ENCODE data around the gene NEK3. TPM values are rescaled to one million over a fixed set of nuclear protein-coding genes. Genes with fewer than 3 reads are reported as not detected.

The NEK3 gene
- total and polyA plus RNA-seq, 12 donors, result 4.5 to 37.9 (median 6.1) TPM

DNA sequence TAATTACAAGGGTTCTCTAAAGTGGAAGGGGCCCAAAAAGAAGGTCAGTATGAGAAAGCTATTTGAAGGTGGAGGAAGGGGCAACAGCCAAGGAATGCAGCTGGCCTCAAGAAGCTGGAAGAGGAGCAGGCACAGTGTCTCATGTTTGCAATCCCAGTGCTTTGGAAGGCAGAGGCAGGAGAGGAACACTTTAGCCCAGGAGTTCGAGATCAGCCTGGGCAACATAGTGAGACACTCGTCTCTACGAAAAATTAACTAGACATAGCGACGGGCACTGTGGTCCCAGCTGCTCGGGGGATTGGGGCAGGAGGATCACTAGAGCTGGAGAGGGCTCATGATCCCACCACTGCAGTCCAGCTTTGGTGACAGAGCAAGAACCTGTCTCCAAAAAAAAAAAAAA, 656 bp upstream of the NEK3 start:
- Histone ChIP-seq H3K27me3 (no peaks in the 10 kb centered on the region), H3K4me1 (peaks cover 3 to 63% (median 20%) of the 10 kb centered on the region in 9 donors), H3K36me3 (peaks cover 0 to 11% (median 0%) of the 10 kb centered on the region in 9 donors), H3K4me3 (peak overlapping the region in 8 of 10 donors; percentile 67 to 97 (median 92)), H3K9me3 (no peaks in the 10 kb centered on the region), H3K27ac (peak overlapping the region in 8 of 10 donors; percentile 88 to 97 (median 94))
- intact Hi-C loops (cut with DNase I), result no loop called here
- ATAC-seq (no peak), DNase-seq (no peak)
- WGBS, 2 donors, result 97 to 98% methylated on average over 6 of the region's 6 CpGs
- TF ChIP-seq, protein P1, sequence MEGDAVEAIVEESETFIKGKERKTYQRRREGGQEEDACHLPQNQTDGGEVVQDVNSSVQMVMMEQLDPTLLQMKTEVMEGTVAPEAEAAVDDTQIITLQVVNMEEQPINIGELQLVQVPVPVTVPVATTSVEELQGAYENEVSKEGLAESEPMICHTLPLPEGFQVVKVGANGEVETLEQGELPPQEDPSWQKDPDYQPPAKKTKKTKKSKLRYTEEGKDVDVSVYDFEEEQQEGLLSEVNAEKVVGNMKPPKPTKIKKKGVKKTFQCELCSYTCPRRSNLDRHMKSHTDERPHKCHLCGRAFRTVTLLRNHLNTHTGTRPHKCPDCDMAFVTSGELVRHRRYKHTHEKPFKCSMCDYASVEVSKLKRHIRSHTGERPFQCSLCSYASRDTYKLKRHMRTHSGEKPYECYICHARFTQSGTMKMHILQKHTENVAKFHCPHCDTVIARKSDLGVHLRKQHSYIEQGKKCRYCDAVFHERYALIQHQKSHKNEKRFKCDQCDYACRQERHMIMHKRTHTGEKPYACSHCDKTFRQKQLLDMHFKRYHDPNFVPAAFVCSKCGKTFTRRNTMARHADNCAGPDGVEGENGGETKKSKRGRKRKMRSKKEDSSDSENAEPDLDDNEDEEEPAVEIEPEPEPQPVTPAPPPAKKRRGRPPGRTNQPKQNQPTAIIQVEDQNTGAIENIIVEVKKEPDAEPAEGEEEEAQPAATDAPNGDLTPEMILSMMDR (IDR thresholded peaks at IDR 0.05), result no peak

DNA sequence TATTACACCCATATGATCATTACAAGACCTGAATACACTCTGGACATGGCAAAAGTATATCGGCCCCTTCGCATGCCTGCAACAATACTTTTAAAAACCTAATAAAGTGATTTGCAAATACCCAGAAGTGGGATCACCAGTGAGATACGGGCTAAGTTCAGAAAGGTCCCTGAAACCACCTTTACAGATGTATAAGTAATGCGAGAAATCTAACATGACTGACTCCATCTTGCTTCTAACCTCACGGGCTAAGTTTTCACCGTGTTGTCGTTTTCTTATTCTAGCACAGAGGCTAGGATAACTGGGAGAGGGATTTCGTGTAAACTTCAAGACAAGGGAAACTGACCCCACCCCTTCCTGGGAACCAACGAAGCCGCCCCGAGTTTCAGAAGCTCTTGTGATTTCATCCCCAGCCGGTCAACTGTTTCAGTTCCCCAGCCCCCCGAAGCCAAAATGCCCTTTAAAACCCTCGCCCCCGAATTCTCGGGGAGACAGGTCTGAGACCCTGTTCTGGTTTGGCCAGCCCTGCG, 703 bp downstream of the NEK3 start:
- DNase-seq, result peak; percentile 32 to 40
- no peaks in the 10 kb centered on the region for H3K27me3 ChIP-seq
- peaks cover 3 to 61% (median 20%) of the 10 kb centered on the region in 9 donors for H3K4me1 ChIP-seq
- peak overlapping the region; percentile 67 to 100 (median 96) for H3K4me3 ChIP-seq
- 12% methylated on average over 17 of the region's 17 CpGs for WGBS, 2 donors
- TF ChIP-seq, protein P1 (IDR thresholded peaks at IDR 0.05), result no peak
- intact Hi-C loops (cut with DNase I), result loop anchor here in 3 of 10 donors (2.0 to 10.0 kb wide), 3 partner anchors 36 to 296 kb away; partner anchors contain the start of genes CKAP2 (in 1 of the 3) and VPS36 (in 1 of the 3)
- no peaks in the 10 kb centered on the region for H3K9me3 ChIP-seq
- peaks cover 0 to 13% (median 0%) of the 10 kb centered on the region in 9 donors for H3K36me3 ChIP-seq
- peak overlapping the region; percentile 88 to 97 (median 94) for H3K27ac ChIP-seq
- ATAC-seq, result peak; percentile 39 to 63 (median 50)

- Histone ChIP-seq H3K4me3 (no peak overlapping the region), H3K27ac (no peak overlapping the region), H3K4me1 (peaks cover under 1 to 42% (median 14%) of the 10 kb centered on the region in 9 donors), H3K27me3 (no peaks in the 10 kb centered on the region), H3K9me3 (no peaks in the 10 kb centered on the region), H3K36me3 (peaks cover 0 to 22% (median 0%) of the 10 kb centered on the region in 9 donors)
- intact Hi-C loops (cut with DNase I), result loop anchor here in 2 of 10 donors (5.0 to 10.0 kb wide), 2 partner anchors 41 to 298 kb away; partner anchors contain the start of genes CKAP2 (in 1 of the 2) and VPS36 (in 1 of the 2)
- no peak for ATAC-seq
- TF ChIP-seq, protein P1 (IDR thresholded peaks at IDR 0.05), result no peak
- DNase-seq, result no peak
- 36 to 52% methylated on average over 1 of the region's 1 CpG for WGBS, 2 donors
These were observed 2.6 kb downstream of the NEK3 start for GRCh38 chr13:52156724-52157261.

DNA sequence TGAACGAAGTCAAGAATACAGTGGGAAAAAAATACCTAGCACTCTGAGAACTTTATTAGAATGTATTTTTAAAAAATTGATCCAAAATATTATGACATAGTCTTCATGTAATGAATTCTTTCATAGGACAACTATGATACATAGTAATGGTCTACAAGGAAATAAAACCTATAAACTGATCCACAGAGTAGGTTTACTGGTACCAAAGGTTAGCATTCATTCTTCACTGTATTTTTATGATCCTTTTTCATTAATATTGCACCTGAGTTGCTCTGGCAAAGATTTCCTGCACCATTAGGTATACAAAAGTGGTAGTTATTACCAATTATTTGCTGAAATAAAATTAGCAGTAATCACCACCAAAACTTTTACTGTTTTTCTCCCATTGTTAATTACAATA, 4.2 kb downstream of the NEK3 start:
- TF ChIP-seq, protein P1 (IDR thresholded peaks at IDR 0.05), result no peak
- H3K4me3 ChIP-seq, result no peak overlapping the region
- no peak for ATAC-seq
- H3K4me1 ChIP-seq, result peaks cover 0 to 28% (median 14%) of the 10 kb centered on the region in 9 donors
- no peak for DNase-seq
- intact Hi-C loops (cut with DNase I), result loop anchor here in 2 of 10 donors (5.0 to 10.0 kb wide), 2 partner anchors 42 to 300 kb away; partner anchors contain the start of genes CKAP2 (in 1 of the 2) and VPS36 (in 1 of the 2)
- H3K9me3 ChIP-seq, result no peaks in the 10 kb centered on the region
- no peaks in the 10 kb centered on the region for H3K27me3 ChIP-seq
- H3K36me3 ChIP-seq, result peaks cover 0 to 38% (median 13%) of the 10 kb centered on the region in 9 donors
- WGBS, 2 donors, result 92 to 97% methylated on average over 1 of the region's 1 CpG
- no peak overlapping the region for H3K27ac ChIP-seq
